HCT116 (cell line): ENCODE measurements around the gene KPNA2. TPM values are rescaled to one million over a fixed set of nuclear protein-coding genes. Genes with fewer than 3 reads are reported as not detected.

Source experiments
- ATAC-seq: fragments of 200-7000 bp; cut with Tn5 transposase; 2 replicates; pipeline ENCODE4 v1.9.1; 2020; ENCODE audit warnings: mild to moderate bottlenecking, moderate library complexity
- BruUV-seq: library from RNA; stranded (reverse); fragments of 400-500 nt; replicated peaks from 2 replicates; lab custom pipeline; 2021; lab: Mats Ljungman, UMichigan
- CTCF ChIA-PET: fragments of 300-600 bp; sonication (Branson Sonifier 250); formaldehyde crosslinking; loops from one replicate; lab custom pipeline; 2021; ENCODE audit warnings: antibody characterized with exemption; lab: Charles Lee
- POLR2A ChIA-PET: fragments of 300-600, 350-600 bp; sonication (Branson Sonifier 250); formaldehyde crosslinking; loops from one replicate; lab custom pipeline; 2021; ENCODE audit warnings: antibody characterized with exemption; lab: Charles Lee
- RAD21 ChIA-PET, 2 experiments: fragments of 300-600 bp; sonication (Branson Sonifier 250); formaldehyde crosslinking; loops; one replicate each; lab custom pipeline; 2023; ENCODE audit warnings: low total read pairs in 2 of 2; ENCODE audit not compliant: uncharacterized antibody in 2 of 2, unreplicated experiment in 2 of 2, low non-redundant PET in 1 of 2; lab: Charles Lee
- DNase-seq: peaks from one replicate; pipeline ENCODE4 v3.0.0-alpha.2; 2010; ENCODE audit warnings: low read depth, low spot score
- H2AFZ ChIP-seq: fragments of 200-600 bp; shearing (Covaris generic), sonication (generic); 2 replicates; pipeline ENCODE4 v1.6.1; 2017; ENCODE audit warnings: low read depth, mixed run types, mixed read lengths, antibody characterized with exemption, low read length; ENCODE audit not compliant: poor library complexity, severe bottlenecking
- H3K27ac ChIP-seq: 2 replicates; pipeline ENCODE4 v1.5.1; 2012; ENCODE audit warnings: low read depth, low read length
- H3K27me3 ChIP-seq: fragments of 200-600 bp; sonication (generic); 2 replicates; pipeline ENCODE4 v1.6.1; 2016; ENCODE audit warnings: mixed run types, low read length, mixed read lengths; ENCODE audit not compliant: insufficient read depth
- H3K36me3 ChIP-seq, 2 experiments: fragments of 200-500 bp in 1 of 2; fragments of 200-600 bp in 1 of 2; sonication (Bioruptor generic) in 1 of 2; sonication (generic) in 1 of 2; 2 replicates each; pipeline versions ENCODE4 v1.5.1 to v1.6.1; 2014 to 2016; ENCODE audit warnings: low read length in 2 of 2, inconsistent platforms in 1 of 2, mixed read lengths in 1 of 2, mixed run types in 1 of 2; ENCODE audit not compliant: insufficient read depth in 2 of 2, control insufficient read depth in 1 of 2
- H3K4me1 ChIP-seq, 2 experiments: fragments of 200-600 bp in 1 of 2; sonication (generic) in 1 of 2; 2 replicates each; pipeline versions ENCODE4 v1.5.1 to v1.6.1; 2012 to 2017; ENCODE audit warnings: low read length in 2 of 2, inconsistent platforms in 1 of 2, mild to moderate bottlenecking in 1 of 2, mixed read lengths in 1 of 2, mixed run types in 1 of 2, moderate library complexity in 1 of 2; ENCODE audit not compliant: insufficient read depth in 2 of 2, control insufficient read depth in 1 of 2
- H3K4me2 ChIP-seq: fragments of 200-600 bp; sonication (generic); 2 replicates; pipeline ENCODE4 v1.6.1; 2017; ENCODE audit warnings: mixed run types, low read length, mixed read lengths
- H3K4me3 ChIP-seq, 2 experiments: fragments of 200-600 bp in 1 of 2; sonication (generic) in 1 of 2; replicated peaks in 1 of 2; 2 replicates each; pipeline ENCODE4 v1.5.1; 2011 to 2016; ENCODE audit warnings: low read length in 2 of 2, control low read depth in 1 of 2, low read depth in 1 of 2, mild to moderate bottlenecking in 1 of 2, mixed read lengths in 1 of 2, mixed run types in 1 of 2
- H3K79me2 ChIP-seq: fragments of 200-600 bp; sonication (generic); 2 replicates; pipeline ENCODE4 v1.6.1; 2017; ENCODE audit warnings: mild to moderate bottlenecking, mixed run types, low read length, moderate library complexity, mixed read lengths; ENCODE audit not compliant: insufficient read depth
- H3K9ac ChIP-seq: fragments of 200-600 bp; sonication (generic); 2 replicates; pipeline ENCODE4 v1.6.1; 2016; ENCODE audit warnings: low read length, mixed read lengths
- H3K9me2 ChIP-seq: fragments of 200-600 bp; sonication (generic), shearing (Covaris generic); 2 replicates; pipeline ENCODE4 v1.6.1; 2017; ENCODE audit warnings: mixed run types, mild to moderate bottlenecking, moderate library complexity; ENCODE audit not compliant: insufficient read depth
- H3K9me3 ChIP-seq, 2 experiments: fragments of 200-500 bp in 1 of 2; fragments of 200-600 bp in 1 of 2; sonication (Bioruptor generic) in 1 of 2; sonication (generic) in 1 of 2; 2 replicates each; pipeline ENCODE4 v1.6.1; 2014 to 2017; ENCODE audit warnings: low read length in 2 of 2, mixed read lengths in 2 of 2, inconsistent platforms in 1 of 2, low read depth in 1 of 2, mild to moderate bottlenecking in 1 of 2, mixed run types in 1 of 2, moderate library complexity in 1 of 2; ENCODE audit not compliant: control insufficient read depth in 1 of 2, insufficient read depth in 1 of 2
- H4K20me1 ChIP-seq: fragments of 200-600 bp; sonication (generic), shearing (Covaris generic); 2 replicates; pipeline ENCODE4 v1.6.1; 2017; ENCODE audit warnings: mixed run types, mild to moderate bottlenecking, moderate library complexity; ENCODE audit not compliant: insufficient read depth
- ATF3 ChIP-seq: IDR thresholded peaks from 2 replicates; pipeline ENCODE4 v1.6.1; 2012
- ELF1 ChIP-seq: IDR thresholded peaks from 2 replicates; pipeline ENCODE4 v1.6.1; 2012; ENCODE audit warnings: low read depth, borderline replicate concordance
- EZH2 ChIP-seq: fragments of 200-600 bp; sonication (generic); IDR thresholded peaks from 2 replicates; pipeline ENCODE4 v1.6.1; 2017; ENCODE audit warnings: antibody characterized with exemption, mixed run types
- EZH2phosphoT487 ChIP-seq: fragments of 200-600 bp; IDR thresholded peaks from 2 replicates; pipeline ENCODE4 v1.6.1; 2018; ENCODE audit warnings: antibody characterized with exemption, borderline replicate concordance
- JUND ChIP-seq: IDR thresholded peaks from 2 replicates; pipeline ENCODE4 v1.6.1; 2012
- MAX ChIP-seq: IDR thresholded peaks from 2 replicates; pipeline ENCODE4 v1.6.1; 2012
- POLR2AphosphoS5 ChIP-seq: IDR thresholded peaks from 2 replicates; pipeline ENCODE4 v1.6.1; 2011; ENCODE audit warnings: mild to moderate bottlenecking, low read depth, low read length, moderate library complexity
- SIN3A ChIP-seq: IDR thresholded peaks from 2 replicates; pipeline ENCODE4 v1.6.1; 2012; ENCODE audit warnings: low read depth
- SP1 ChIP-seq: IDR thresholded peaks from 2 replicates; pipeline ENCODE4 v1.6.1; 2012; ENCODE audit warnings: low read depth
- ZNF274 ChIP-seq: fragments of 200-500 bp; sonication (Bioruptor generic); IDR thresholded peaks from 2 replicates; pipeline ENCODE4 v1.6.1; 2014; ENCODE audit warnings: mild to moderate bottlenecking, low read depth, low read length, inconsistent platforms
- intact Hi-C: fragments of 100-400 bp; cut with micrococcal nuclease; formaldehyde crosslinking; loops from 2 replicates; pipeline ENCODE4 v1.10.0; 2022
- total RNA-seq: library from RNA; stranded (reverse); gene quantifications from one replicate; pipeline ENCODE4 v1.2.1, GENCODE V29; 2021; ENCODE audit not compliant: unreplicated experiment
- TF ChIP-seq, protein P1 (sequence below): IDR thresholded peaks from 2 replicates; pipeline ENCODE4 v1.6.1; 2011; ENCODE audit warnings: mild to moderate bottlenecking, low read length, moderate library complexity; ENCODE audit not compliant: insufficient replicate concordance; ENCODE audit errors: extremely low read depth
- TF ChIP-seq, protein P2 (sequence below): IDR thresholded peaks from 2 replicates; pipeline ENCODE4 v1.6.1; 2012; ENCODE audit warnings: low read depth

KPNA2 gene
- total RNA-seq, 1 experiment from 2014 or later: 330 TPM

DNA sequence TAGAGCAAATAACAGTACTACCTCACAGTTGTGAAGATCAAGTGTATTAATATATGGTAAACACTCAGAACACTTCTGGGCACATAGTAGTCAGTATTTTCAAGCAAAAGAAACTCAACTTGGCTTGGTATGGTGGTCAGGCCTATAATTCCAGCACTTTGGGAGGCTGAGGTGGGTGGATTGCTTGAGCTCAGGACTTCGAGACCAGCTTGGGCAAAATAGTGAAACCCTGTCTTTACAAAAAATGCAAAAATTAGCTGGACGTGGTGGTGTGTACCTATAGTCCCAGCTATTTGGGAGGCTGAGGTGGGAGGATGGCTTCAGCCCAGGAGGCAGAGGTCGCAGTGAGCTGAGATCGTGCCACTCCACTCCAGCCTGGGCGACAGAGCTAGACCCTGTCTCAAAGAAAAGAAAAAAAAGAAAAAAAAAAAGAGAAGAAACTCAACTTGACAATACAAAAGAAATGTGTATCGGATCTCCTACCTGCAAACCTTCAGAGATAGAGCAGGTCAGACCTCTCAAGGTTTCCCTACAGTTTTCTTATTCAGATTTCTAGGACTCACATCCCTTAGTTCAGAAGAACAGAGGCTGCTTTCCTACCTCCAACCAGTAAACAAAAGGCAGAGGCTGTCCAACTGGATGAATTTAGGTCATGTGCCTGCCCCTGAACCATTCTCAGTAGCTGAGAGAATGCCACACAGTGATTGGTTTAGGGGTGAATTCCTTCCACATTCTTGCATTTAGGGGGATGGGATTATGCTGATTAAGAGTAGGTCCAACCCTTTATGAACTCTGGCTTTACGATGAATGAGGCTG, 1.7 kb upstream of the KPNA2 start:
- ChIA-PET POLR2A (interaction anchor here (1.1 kb wide), 1 partner anchor 14 kb away, joined by 4 read pairs; no protein-coding TSS in a partner anchor), CTCF (interaction anchor here (1.0 to 1.7 kb wide), 2 partner anchors 11 to 14 kb away, joined by 3 to 6 read pairs; no protein-coding TSS in a partner anchor), RAD21 (no interaction called here)
- peaks cover 23 to 33% of the 10 kb centered on the region in 2 experiments for H3K4me1 ChIP-seq
- BruUV-seq: no TSS peak
- ATAC-seq: peak; percentile 35
- H3K9ac ChIP-seq: no peak overlapping the region
- H3K79me2 ChIP-seq: peaks cover 33% of the 10 kb centered on the region
- peaks cover 14 to 26% of the 10 kb centered on the region in 2 experiments for H3K36me3 ChIP-seq
- H3K4me2 ChIP-seq: peak overlapping the region; percentile 30
- H3K27me3 ChIP-seq: no peaks in the 10 kb centered on the region
- peak overlapping the region; percentile 2 for H2AFZ ChIP-seq
- H4K20me1 ChIP-seq: peaks cover 9% of the 10 kb centered on the region; the same call in 1 of the 2 replicates
- no peak overlapping the region for H3K27ac ChIP-seq
- intact Hi-C loops: no loop called here
- no peaks in the 10 kb centered on the region for H3K9me2 ChIP-seq
- H3K9me3 ChIP-seq: no peaks in the 10 kb centered on the region
- H3K4me3 ChIP-seq: peak overlapping the region in 1 of 2 experiments; percentile 14; a peak in 1 of 4 replicates
- TF ChIP-seq MAX: no peak
- TF ChIP-seq, all 23 proteins: peak for 0
- DNase-seq: peak; percentile 65

DNA sequence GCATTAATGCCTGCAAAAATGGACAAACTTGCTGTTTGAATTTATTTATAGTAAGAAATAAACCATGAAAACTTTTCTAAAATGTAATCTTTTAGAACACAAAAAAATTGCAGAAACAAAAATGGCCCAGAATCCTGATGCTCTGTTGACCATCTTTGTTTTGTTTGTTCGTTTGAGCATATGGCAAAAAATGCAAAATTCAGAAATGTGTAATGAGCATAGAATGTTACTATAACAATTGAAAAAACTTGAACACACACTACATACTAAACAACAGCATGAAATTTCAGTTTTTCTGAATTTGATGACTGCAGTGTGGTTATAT, 1.1 kb upstream of the KPNA2 start:
- RAD21 ChIA-PET: no interaction called here
- H3K79me2 ChIP-seq: peaks cover 39% of the 10 kb centered on the region
- CTCF ChIA-PET: interaction anchor here (1.7 kb wide), 1 partner anchor 14 kb away, joined by 6 read pairs; no protein-coding TSS in a partner anchor
- ATAC-seq: no peak
- peaks cover 20 to 27% of the 10 kb centered on the region in 2 experiments for H3K4me1 ChIP-seq
- BruUV-seq: no TSS peak
- H3K4me2 ChIP-seq: peak overlapping the region; percentile 30
- no peak overlapping the region for H3K27ac ChIP-seq
- H3K4me3 ChIP-seq: peak overlapping the region in 1 of 2 experiments; percentile 14; a peak in 1 of 4 replicates
- H3K9me3 ChIP-seq: no peaks in the 10 kb centered on the region
- intact Hi-C loops: no loop called here
- H3K9me2 ChIP-seq: no peaks in the 10 kb centered on the region
- H4K20me1 ChIP-seq: peaks cover 9% of the 10 kb centered on the region; the same call in 1 of the 2 replicates
- no peaks in the 10 kb centered on the region for H3K27me3 ChIP-seq
- peak overlapping the region; percentile 1; the same call in 1 of the 2 replicates for H3K9ac ChIP-seq
- H3K36me3 ChIP-seq: peaks cover 18 to 31% of the 10 kb centered on the region in 2 experiments
- POLR2A ChIA-PET: interaction anchor here (1.1 kb wide), 1 partner anchor 14 kb away, joined by 4 read pairs; no protein-coding TSS in a partner anchor
- no peak for DNase-seq
- H2AFZ ChIP-seq: peak overlapping the region; percentile 2
- TF ChIP-seq, protein P1, sequence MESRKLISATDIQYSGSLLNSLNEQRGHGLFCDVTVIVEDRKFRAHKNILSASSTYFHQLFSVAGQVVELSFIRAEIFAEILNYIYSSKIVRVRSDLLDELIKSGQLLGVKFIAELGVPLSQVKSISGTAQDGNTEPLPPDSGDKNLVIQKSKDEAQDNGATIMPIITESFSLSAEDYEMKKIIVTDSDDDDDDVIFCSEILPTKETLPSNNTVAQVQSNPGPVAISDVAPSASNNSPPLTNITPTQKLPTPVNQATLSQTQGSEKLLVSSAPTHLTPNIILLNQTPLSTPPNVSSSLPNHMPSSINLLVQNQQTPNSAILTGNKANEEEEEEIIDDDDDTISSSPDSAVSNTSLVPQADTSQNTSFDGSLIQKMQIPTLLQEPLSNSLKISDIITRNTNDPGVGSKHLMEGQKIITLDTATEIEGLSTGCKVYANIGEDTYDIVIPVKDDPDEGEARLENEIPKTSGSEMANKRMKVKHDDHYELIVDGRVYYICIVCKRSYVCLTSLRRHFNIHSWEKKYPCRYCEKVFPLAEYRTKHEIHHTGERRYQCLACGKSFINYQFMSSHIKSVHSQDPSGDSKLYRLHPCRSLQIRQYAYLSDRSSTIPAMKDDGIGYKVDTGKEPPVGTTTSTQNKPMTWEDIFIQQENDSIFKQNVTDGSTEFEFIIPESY: no peak
- TF ChIP-seq, protein P2, sequence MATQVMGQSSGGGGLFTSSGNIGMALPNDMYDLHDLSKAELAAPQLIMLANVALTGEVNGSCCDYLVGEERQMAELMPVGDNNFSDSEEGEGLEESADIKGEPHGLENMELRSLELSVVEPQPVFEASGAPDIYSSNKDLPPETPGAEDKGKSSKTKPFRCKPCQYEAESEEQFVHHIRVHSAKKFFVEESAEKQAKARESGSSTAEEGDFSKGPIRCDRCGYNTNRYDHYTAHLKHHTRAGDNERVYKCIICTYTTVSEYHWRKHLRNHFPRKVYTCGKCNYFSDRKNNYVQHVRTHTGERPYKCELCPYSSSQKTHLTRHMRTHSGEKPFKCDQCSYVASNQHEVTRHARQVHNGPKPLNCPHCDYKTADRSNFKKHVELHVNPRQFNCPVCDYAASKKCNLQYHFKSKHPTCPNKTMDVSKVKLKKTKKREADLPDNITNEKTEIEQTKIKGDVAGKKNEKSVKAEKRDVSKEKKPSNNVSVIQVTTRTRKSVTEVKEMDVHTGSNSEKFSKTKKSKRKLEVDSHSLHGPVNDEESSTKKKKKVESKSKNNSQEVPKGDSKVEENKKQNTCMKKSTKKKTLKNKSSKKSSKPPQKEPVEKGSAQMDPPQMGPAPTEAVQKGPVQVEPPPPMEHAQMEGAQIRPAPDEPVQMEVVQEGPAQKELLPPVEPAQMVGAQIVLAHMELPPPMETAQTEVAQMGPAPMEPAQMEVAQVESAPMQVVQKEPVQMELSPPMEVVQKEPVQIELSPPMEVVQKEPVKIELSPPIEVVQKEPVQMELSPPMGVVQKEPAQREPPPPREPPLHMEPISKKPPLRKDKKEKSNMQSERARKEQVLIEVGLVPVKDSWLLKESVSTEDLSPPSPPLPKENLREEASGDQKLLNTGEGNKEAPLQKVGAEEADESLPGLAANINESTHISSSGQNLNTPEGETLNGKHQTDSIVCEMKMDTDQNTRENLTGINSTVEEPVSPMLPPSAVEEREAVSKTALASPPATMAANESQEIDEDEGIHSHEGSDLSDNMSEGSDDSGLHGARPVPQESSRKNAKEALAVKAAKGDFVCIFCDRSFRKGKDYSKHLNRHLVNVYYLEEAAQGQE: no peak
- TF ChIP-seq ATF3: no peak
- no peak for TF ChIP-seq POLR2AphosphoS5
- TF ChIP-seq SIN3A: no peak
- TF ChIP-seq SP1: peak; percentile 6; the same call in 1 of the 2 replicates
- TF ChIP-seq EZH2phosphoT487: no peak
- no peak for TF ChIP-seq ZNF274
- no peak for TF ChIP-seq ELF1
- no peak; the same call in 1 of the 2 replicates for TF ChIP-seq JUND
- TF ChIP-seq EZH2: no peak
